H9 (cell line): ENCODE measurements around the gene FRMD1. TPM values are rescaled to one million over a fixed set of nuclear protein-coding genes. Genes with fewer than 3 reads are reported as not detected.

Source experiments
- DNase-seq: peaks from one replicate; pipeline ENCODE4 v3.0.0-alpha.2; 2017
- H2AFZ ChIP-seq: one replicate; pipeline ENCODE4 v1.6.1; 2013; ENCODE audit warnings: mild to moderate bottlenecking, low read length, control low read depth, moderate library complexity
- H2AK5ac ChIP-seq: 2 replicates; pipeline ENCODE4 v1.6.1; 2013; ENCODE audit warnings: low read length, control low read depth, mixed read lengths; ENCODE audit not compliant: insufficient read length
- H2BK120ac ChIP-seq: one replicate; pipeline ENCODE4 v1.6.1; 2013; ENCODE audit warnings: low read depth, mild to moderate bottlenecking, low read length, control low read depth, inconsistent platforms; ENCODE audit not compliant: poor library complexity, severe bottlenecking
- H2BK12ac ChIP-seq: 2 replicates; pipeline ENCODE4 v1.6.1; 2013; ENCODE audit warnings: low read length, control low read depth, mixed read lengths, low read depth; ENCODE audit not compliant: insufficient read length
- H2BK15ac ChIP-seq: 2 replicates; pipeline ENCODE4 v1.6.1; 2013; ENCODE audit warnings: low read depth, low read length, control low read depth
- H2BK20ac ChIP-seq: one replicate; pipeline ENCODE4 v1.6.1; 2013; ENCODE audit warnings: low read depth, mild to moderate bottlenecking, low read length, control low read depth, inconsistent platforms; ENCODE audit not compliant: poor library complexity, severe bottlenecking
- H2BK5ac ChIP-seq: 2 replicates; pipeline ENCODE4 v1.6.1; 2013; ENCODE audit warnings: low read length, control low read depth, mixed read lengths; ENCODE audit not compliant: insufficient read length
- H3K14ac ChIP-seq: 2 replicates; pipeline ENCODE4 v1.6.1; 2013; ENCODE audit warnings: low read length, control low read depth; ENCODE audit not compliant: insufficient read depth
- H3K18ac ChIP-seq: 2 replicates; pipeline ENCODE4 v1.6.1; 2013; ENCODE audit warnings: low read depth, mild to moderate bottlenecking, mixed read lengths, low read length, control low read depth; ENCODE audit not compliant: insufficient read length
- H3K23ac ChIP-seq: 2 replicates; pipeline ENCODE4 v1.6.1; 2013; ENCODE audit warnings: low read length, control low read depth, mixed read lengths, low read depth; ENCODE audit not compliant: insufficient read length
- H3K23me2 ChIP-seq: 2 replicates; pipeline ENCODE4 v1.6.1; 2013; ENCODE audit warnings: low read depth, mild to moderate bottlenecking, mixed read lengths, low read length, control low read depth; ENCODE audit not compliant: insufficient read length, poor library complexity, severe bottlenecking
- H3K27ac ChIP-seq: 2 replicates; pipeline ENCODE4 v1.5.1; 2013; ENCODE audit warnings: low read length, control low read depth, mixed read lengths, low read depth; ENCODE audit not compliant: insufficient read length
- H3K27me3 ChIP-seq: 2 replicates; pipeline ENCODE4 v1.6.1; 2013; ENCODE audit warnings: low read length, control low read depth, inconsistent platforms; ENCODE audit not compliant: insufficient read depth
- H3K4ac ChIP-seq: 2 replicates; pipeline ENCODE4 v1.6.1; 2013; ENCODE audit warnings: low read depth, mild to moderate bottlenecking, control low read depth, inconsistent platforms, low read length, moderate library complexity
- H3K4me1 ChIP-seq: 2 replicates; pipeline ENCODE4 v1.6.1; 2013; ENCODE audit warnings: low read length, control low read depth, inconsistent platforms; ENCODE audit not compliant: insufficient read depth
- H3K4me2 ChIP-seq: 2 replicates; pipeline ENCODE4 v1.6.1; 2013; ENCODE audit warnings: low read length, control low read depth, mixed read lengths; ENCODE audit not compliant: insufficient read length, insufficient read depth
- H3K56ac ChIP-seq: 2 replicates; pipeline ENCODE4 v1.6.1; 2013; ENCODE audit warnings: low read depth, mild to moderate bottlenecking, mixed read lengths, low read length, control low read depth; ENCODE audit not compliant: insufficient read length
- H3K79me1 ChIP-seq: 2 replicates; pipeline ENCODE4 v1.6.1; 2013; ENCODE audit warnings: low read depth, mild to moderate bottlenecking, moderate library complexity, low read length, control low read depth, inconsistent platforms; ENCODE audit not compliant: insufficient read depth, poor library complexity, severe bottlenecking
- H3K79me2 ChIP-seq: 2 replicates; pipeline ENCODE4 v1.6.1; 2013; ENCODE audit warnings: low read length, control low read depth, inconsistent platforms; ENCODE audit not compliant: insufficient read depth
- H3K9ac ChIP-seq: 2 replicates; pipeline ENCODE4 v1.6.1; 2013; ENCODE audit warnings: low read length, control low read depth, mixed read lengths; ENCODE audit not compliant: insufficient read length; ENCODE audit errors: extremely low read depth
- H3K9me3 ChIP-seq: one replicate; pipeline ENCODE4 v1.6.1; 2013; ENCODE audit warnings: low read depth, low read length, inconsistent platforms; ENCODE audit not compliant: control insufficient read depth
- H3T11ph ChIP-seq: one replicate; pipeline ENCODE4 v1.6.1; 2013; ENCODE audit warnings: mild to moderate bottlenecking, low read length, control low read depth, inconsistent platforms
- H4K20me1 ChIP-seq: one replicate; pipeline ENCODE4 v1.6.1; 2013; ENCODE audit not compliant: control insufficient read depth, insufficient read length, insufficient read depth
- H4K5ac ChIP-seq: 2 replicates; pipeline ENCODE4 v1.6.1; 2013; ENCODE audit warnings: low read depth, mild to moderate bottlenecking, mixed read lengths, low read length, control low read depth; ENCODE audit not compliant: insufficient read length
- H4K8ac ChIP-seq: replicated peaks from 2 replicates; pipeline ENCODE4 v1.6.1; 2013; ENCODE audit warnings: low read length, control low read depth, mixed read lengths, low read depth; ENCODE audit not compliant: insufficient read length
- H4K91ac ChIP-seq: 2 replicates; pipeline ENCODE4 v1.6.1; 2013; ENCODE audit warnings: low read depth, mild to moderate bottlenecking, moderate library complexity, mixed read lengths, low read length, control low read depth; ENCODE audit not compliant: insufficient read length
- H3K27ac Mint-ChIP-seq, 3 experiments: 2 replicates in 2 of 3; 3 replicates in 1 of 3; pipeline ENCODE4 v1.8.0; 2020 to 2021; ENCODE audit warnings: mixed read lengths in 3 of 3, mild to moderate bottlenecking in 1 of 3, moderate library complexity in 1 of 3
- H3K27me3 Mint-ChIP-seq: 2 replicates; pipeline ENCODE4 v1.8.0; 2021; ENCODE audit warnings: low read depth, mild to moderate bottlenecking, moderate library complexity, mixed read lengths
- H3K36me3 Mint-ChIP-seq, 3 experiments: 2 replicates in 2 of 3; 3 replicates in 1 of 3; pipeline ENCODE4 v1.8.0; 2020 to 2021; ENCODE audit warnings: low read depth in 3 of 3, mixed read lengths in 3 of 3; ENCODE audit not compliant: insufficient read depth in 1 of 3
- H3K4me1 Mint-ChIP-seq, 2 experiments: 2 replicates each; pipeline ENCODE4 v1.8.0; 2020; ENCODE audit warnings: mixed read lengths in 2 of 2
- H3K4me3 Mint-ChIP-seq, 2 experiments: 2 replicates in 1 of 2; 3 replicates in 1 of 2; pipeline ENCODE4 v1.8.0; 2020 to 2021; ENCODE audit warnings: mild to moderate bottlenecking in 2 of 2, mixed read lengths in 2 of 2, moderate library complexity in 1 of 2
- H3K9me3 Mint-ChIP-seq, 2 experiments: 2 replicates in 1 of 2; 3 replicates in 1 of 2; pipeline ENCODE4 v1.8.0; 2020; ENCODE audit warnings: mild to moderate bottlenecking in 2 of 2, mixed read lengths in 2 of 2, moderate library complexity in 1 of 2
- CTCF ChIP-seq: fragments of 200-600 bp; sonication (generic); conservative IDR thresholded peaks from 3 replicates; pipeline ENCODE4 v1.8.0; 2021; ENCODE audit warnings: antibody characterized with exemption, mild to moderate bottlenecking
- WGBS: extraction: QIAGEN DNeasy Blood & Tissue Kit; methylation state at CpG from one replicate; pipeline ENCODE4 v1.1.7; 2013; ENCODE audit warnings: missing lambda C conversion rate, low lambda C conversion rate, mixed read lengths; ENCODE audit not compliant: insufficient read length; ENCODE audit errors: extremely low coverage; 5-methylcytosine and 5-hydroxymethylcytosine counted together
- total RNA-seq: library from RNA; stranded (reverse); gene quantifications from 2 replicates; pipeline ENCODE4 v1.2.1, GENCODE V29; 2021

Gene FRMD1
- total RNA-seq, 1 experiment from 2014 or later: not detected

- Histone ChIP-seq H4K91ac (no peak overlapping the region), H3K4me2 (no peak overlapping the region), H3K9ac (no peak overlapping the region), H3T11ph (no peak overlapping the region), H2BK120ac (no peak overlapping the region), H3K27ac (no peak overlapping the region), H3K4me1 (no peaks in the 10 kb centered on the region), H3K23ac (no peak overlapping the region), H3K79me2 (no peaks in the 10 kb centered on the region), H2BK12ac (no peak overlapping the region), H2AFZ (no peak overlapping the region), H4K8ac (no peak overlapping the region), H3K9me3 (no peaks in the 10 kb centered on the region), H4K20me1 (no peaks in the 10 kb centered on the region), H2BK20ac (no peak overlapping the region), H3K14ac (no peak overlapping the region), H2AK5ac (no peak overlapping the region), H2BK15ac (no peak overlapping the region), H3K23me2 (no peaks in the 10 kb centered on the region), H3K4ac (no peak overlapping the region), H3K27me3 (no peaks in the 10 kb centered on the region), H3K18ac (no peak overlapping the region), H3K79me1 (no peaks in the 10 kb centered on the region), H4K5ac (no peak overlapping the region), H3K56ac (no peak overlapping the region), H2BK5ac (no peak overlapping the region)
- Mint-ChIP-seq H3K9me3 (peaks cover 0 to 3% of the 10 kb centered on the region in 2 experiments; a peak in 2 of 5 replicates), H3K27ac (no peak overlapping the region), H3K36me3 (0 out of 7 replicates have a peak, but pooled peaks cover 0 to 8% (median 0%) of the 10 kb centered on the region in 3 experiments), H3K27me3 (peaks cover 10% of the 10 kb centered on the region), H3K4me1 (peaks cover 29 to 46% of the 10 kb centered on the region in 2 experiments), H3K4me3 (no peak overlapping the region)
- no peak for TF ChIP-seq CTCF
- no peak for DNase-seq
- no CpG with 5 or more reads among the region's 12 CpGs for WGBS
Measured at GRCh38 chr6:168093071-168093505, 14.1 kb upstream of the FRMD1 start.
